Astrocyte of the spinal cord (primary cell): ENCODE measurements around the gene BOD1.
A peak's percentile ranks its signal among the peaks of the same experiment; 100 is the strongest.

Experiments used
- DNase-seq: peaks from one replicate; pipeline ENCODE4 v3.0.0; 2011; ENCODE audit warnings: low read depth, low spot score
- H3K4me3 ChIP-seq: 2 replicates; pipeline ENCODE4 v1.5.1; 2011; ENCODE audit warnings: low read depth, mild to moderate bottlenecking, low read length, moderate library complexity
- CTCF ChIP-seq: IDR thresholded peaks from 2 replicates; pipeline ENCODE4 v1.5.1; 2012; ENCODE audit warnings: low read depth, mild to moderate bottlenecking, low read length, inconsistent platforms
- in situ Hi-C: cut with HindIII; loops from 2 replicates; pipeline ENCODE4 v1.10.0; 2017; ENCODE audit warnings: low sequenced_read_pairs

BOD1 gene

GRCh38 chr5:173630724-173631365 is 14.4 kb upstream of the BOD1 start:
- H3K4me3 ChIP-seq = no peak overlapping the region
- TF ChIP-seq CTCF = no peak
- in situ Hi-C loops = no loop called here
- DNase-seq = no peak

GRCh38 chr5:173629628-173630027 is 13.2 kb upstream of the BOD1 start:
- TF ChIP-seq CTCF = peak; percentile 35
- H3K4me3 ChIP-seq = no peak overlapping the region
- in situ Hi-C loops = no loop called here
- DNase-seq = no peak

GRCh38 chr5:173628501-173628900 is 12.1 kb upstream of the BOD1 start:
- no peak for TF ChIP-seq CTCF
- in situ Hi-C loops = no loop called here
- DNase-seq = no peak
- no peak overlapping the region for H3K4me3 ChIP-seq

GRCh38 chr5:173627860-173628392 is 11.5 kb upstream of the BOD1 start:
- in situ Hi-C loops = no loop called here
- no peak overlapping the region for H3K4me3 ChIP-seq
- no peak for DNase-seq
- no peak for TF ChIP-seq CTCF

GRCh38 chr5:173627271-173627670 is 10.8 kb upstream of the BOD1 start:
- TF ChIP-seq CTCF = no peak
- in situ Hi-C loops = no loop called here
- H3K4me3 ChIP-seq = no peak overlapping the region
- DNase-seq = no peak

GRCh38 chr5:173626505-173626820 is 10.0 kb upstream of the BOD1 start:
- TF ChIP-seq CTCF = no peak
- H3K4me3 ChIP-seq = no peak overlapping the region
- DNase-seq = no peak
- in situ Hi-C loops = no loop called here
